Right lobe of liver (tissue), 4 donors: ENCODE measurements around the gene ZBTB48.

Experiments
- POLR2A ChIP-seq: fragments of 450-650 bp; IDR thresholded peaks from one replicate; pipeline ENCODE4 v1.6.1; 2017; ENCODE audit warnings: antibody characterized with exemption, mild to moderate bottlenecking
- TF ChIP-seq, protein P1 (sequence below), 4 donors: fragments of 200-600 bp in 3 of 4; fragments of 450-650 bp in 1 of 4; IDR thresholded peaks; one replicate each; pipeline versions ENCODE4 v1.5.1 to v1.8.0; 2016 to 2022; ENCODE audit warnings: antibody characterized with exemption in 4 of 4, mild to moderate bottlenecking in 2 of 4
- donor health status: DM: no; HTN: no; CAD: no.
- donor health status: DM: no; HTN: no; CAD: no.
- donor health status: DM: no; HTN: yes; CAD: no.

DNA sequence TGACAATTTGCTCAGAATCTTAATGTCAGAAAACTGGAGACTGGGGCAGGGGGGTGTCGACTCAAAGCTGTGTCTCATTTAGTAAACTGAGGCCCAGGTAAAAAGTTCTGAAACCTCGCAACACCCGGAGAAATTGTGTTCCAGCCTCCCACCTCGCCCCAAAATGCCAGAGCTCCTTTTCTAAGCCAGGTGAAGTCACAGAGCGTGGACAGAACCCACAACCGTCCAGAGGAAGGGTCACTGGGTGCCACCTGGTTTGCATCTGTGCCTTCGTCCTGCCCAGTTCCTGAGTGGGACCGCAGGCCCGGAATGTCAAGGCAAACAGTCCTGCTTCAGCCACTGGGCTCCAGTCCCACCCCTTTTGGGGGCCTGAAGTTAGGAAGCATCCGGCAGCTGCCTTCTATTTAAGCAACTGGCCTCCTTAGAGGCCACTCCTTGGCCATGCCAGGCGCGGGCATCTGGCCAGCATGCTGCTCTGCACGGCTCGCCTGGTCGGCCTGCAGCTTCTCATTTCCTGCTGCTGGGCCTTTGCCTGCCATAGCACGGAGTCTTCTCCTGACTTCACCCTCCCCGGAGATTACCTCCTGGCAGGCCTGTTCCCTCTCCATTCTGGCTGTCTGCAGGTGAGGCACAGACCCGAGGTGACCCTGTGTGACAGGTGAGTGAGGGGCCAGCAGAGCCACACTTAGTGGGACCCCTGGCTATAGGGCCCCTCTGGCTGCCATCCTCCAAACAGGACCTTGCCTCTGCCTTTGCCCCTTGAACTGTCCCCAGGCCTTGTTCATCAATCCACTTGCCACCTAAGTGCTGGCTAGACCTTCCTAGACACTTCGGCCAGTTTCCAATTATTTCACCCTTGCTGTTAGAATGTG lies 24.7 kb upstream of the ZBTB48 start, which contains the start of gene TAS1R1:
- TF ChIP-seq, protein P1, sequence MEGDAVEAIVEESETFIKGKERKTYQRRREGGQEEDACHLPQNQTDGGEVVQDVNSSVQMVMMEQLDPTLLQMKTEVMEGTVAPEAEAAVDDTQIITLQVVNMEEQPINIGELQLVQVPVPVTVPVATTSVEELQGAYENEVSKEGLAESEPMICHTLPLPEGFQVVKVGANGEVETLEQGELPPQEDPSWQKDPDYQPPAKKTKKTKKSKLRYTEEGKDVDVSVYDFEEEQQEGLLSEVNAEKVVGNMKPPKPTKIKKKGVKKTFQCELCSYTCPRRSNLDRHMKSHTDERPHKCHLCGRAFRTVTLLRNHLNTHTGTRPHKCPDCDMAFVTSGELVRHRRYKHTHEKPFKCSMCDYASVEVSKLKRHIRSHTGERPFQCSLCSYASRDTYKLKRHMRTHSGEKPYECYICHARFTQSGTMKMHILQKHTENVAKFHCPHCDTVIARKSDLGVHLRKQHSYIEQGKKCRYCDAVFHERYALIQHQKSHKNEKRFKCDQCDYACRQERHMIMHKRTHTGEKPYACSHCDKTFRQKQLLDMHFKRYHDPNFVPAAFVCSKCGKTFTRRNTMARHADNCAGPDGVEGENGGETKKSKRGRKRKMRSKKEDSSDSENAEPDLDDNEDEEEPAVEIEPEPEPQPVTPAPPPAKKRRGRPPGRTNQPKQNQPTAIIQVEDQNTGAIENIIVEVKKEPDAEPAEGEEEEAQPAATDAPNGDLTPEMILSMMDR (IDR thresholded peaks at IDR 0.05): no peak
- no peak for TF ChIP-seq POLR2A
